ENCODE results near the gene LRMDA. TPM values are rescaled to one million over a fixed set of nuclear protein-coding genes. Genes with fewer than 3 reads are reported as not detected.

The LRMDA gene
- total and polyA plus RNA-seq, 2 of the 4 experiments (the other 2 are of a cell fraction), result 0.07 TPM; not detected in 1

GRCh38 chr10:76066457-76066856, 635.0 kb downstream of the LRMDA start:
- H3K9ac ChIP-seq (ENCODE audit: low read depth, low read length), result no peak overlapping the region
- H2AK9ac ChIP-seq (replicated peaks; ENCODE audit: low read depth, low read length, poor library complexity), result no peak overlapping the region
- H4K20me1 ChIP-seq (ENCODE audit: insufficient read depth, low read length), result no peaks in the 10 kb centered on the region
- H3K18ac ChIP-seq (ENCODE audit: low read depth, low read length), result no peak overlapping the region
- H2AFZ ChIP-seq (replicated peaks; ENCODE audit: low read length, poor library complexity), result no peak overlapping the region
- no CpG with 5 or more reads among the region's 1 CpG for WGBS, 2 experiments (ENCODE audit: extremely low coverage in 2 of 2, insufficient read length in 1 of 2)
- ATAC-seq (ENCODE audit: low read depth) (no peak), DNase-seq (no peak)
- H3K36me3 ChIP-seq (ENCODE audit: control insufficient read depth, insufficient read depth, low read length), result no peaks in the 10 kb centered on the region
- no peak overlapping the region for H3K27ac ChIP-seq (ENCODE audit: insufficient read depth, low read length)
- TF ChIP-seq RAD21 (IDR thresholded peaks at IDR 0.05; ENCODE audit: low read length), result no peak
- no peak for TF ChIP-seq CTCF (conservative IDR thresholded peaks at IDR 0.05; ENCODE audit: low read depth, low read length)
- no peak for TF ChIP-seq CHD1 (IDR thresholded peaks at IDR 0.05; ENCODE audit: low read depth, low read length)
- no peak overlapping the region for H3K4me3 ChIP-seq (ENCODE audit: insufficient read depth, low read depth, low read length)
- H3K4ac ChIP-seq (ENCODE audit: low read depth, low read length), result no peak overlapping the region
- no peak overlapping the region for H3K23ac ChIP-seq (ENCODE audit: low read depth, low read length)
- no peak overlapping the region for H2BK5ac ChIP-seq (ENCODE audit: low read depth, low read length, poor library complexity, severe bottlenecking)
- no peaks in the 10 kb centered on the region for H3K9me1 ChIP-seq (ENCODE audit: insufficient read depth, low read length)
- in situ Hi-C loops (cut with MboI; ENCODE audit: low sequenced_read_pairs), result no loop called here
- H3K4me1 ChIP-seq (ENCODE audit: control insufficient read depth, insufficient read depth, low read length), result no peaks in the 10 kb centered on the region
- no peak overlapping the region for H3K56ac ChIP-seq (ENCODE audit: extremely low read depth, insufficient read depth, low read length)
- H2BK120ac ChIP-seq (ENCODE audit: low read depth, low read length), result no peak overlapping the region
- H3K79me1 ChIP-seq (ENCODE audit: low read depth in 1 of 2, low read length in 2 of 2), result no peaks in the 10 kb centered on the region
- no peak overlapping the region for H2BK20ac ChIP-seq (ENCODE audit: low read depth, low read length)
- dilution Hi-C loops (cut with HindIII; ENCODE audit: low sequenced_read_pairs, unreplicated experiment), result no loop called here
- ChIA-PET POLR2A (ENCODE audit: unreplicated experiment) (no interaction called here), CTCF (no interaction called here)
- no peak overlapping the region for H2BK15ac ChIP-seq (ENCODE audit: low read depth, low read length)
- no peak overlapping the region for H4K91ac ChIP-seq (ENCODE audit: insufficient read depth, low read depth, low read length)
- no TSS peak for BruUV-seq (replicated peaks)
- no peak overlapping the region for H2AK5ac ChIP-seq (ENCODE audit: low read depth, low read length)
- H3K27me3 ChIP-seq (ENCODE audit: control insufficient read depth, insufficient read depth, low read length), result peaks cover 6% of the 10 kb centered on the region; the same call in 1 of the 2 replicates
- intact Hi-C loops (cut with micrococcal nuclease), result no loop called here
- H3K14ac ChIP-seq (replicated peaks; ENCODE audit: low read depth, low read length), result no peak overlapping the region
- H3K4me2 ChIP-seq (ENCODE audit: low read depth, low read length), result no peak overlapping the region
- H4K8ac ChIP-seq (ENCODE audit: low read depth in 2 of 2, low read length in 2 of 2), result no peak overlapping the region
- no peak overlapping the region for H4K5ac ChIP-seq (ENCODE audit: low read depth, low read length)
- H3K9me3 ChIP-seq (ENCODE audit: control insufficient read depth, insufficient read depth, low read length), result peaks cover 2% of the 10 kb centered on the region; the same call in 1 of the 2 replicates

Measured in IMR-90 (cell line).